GM18873 (cell line): ENCODE results near the gene BTBD8.

Experiments used
- ATAC-seq: cut with Tn5 transposase; IDR thresholded peaks from one replicate; pipeline ENCODE4 v1.9.1; 2021; ENCODE audit warnings: mild to moderate bottlenecking, moderate library complexity, moderate number of reproducible peaks; ENCODE audit not compliant: unreplicated experiment, low FRiP score

BTBD8 gene

GRCh38 chr1:92186081-92186480 is 105.9 kb downstream of the BTBD8 start:
- no peak for ATAC-seq

GRCh38 chr1:92188436-92189255 is 108.5 kb downstream of the BTBD8 start:
- ATAC-seq, result no peak

- no peak for ATAC-seq
Measured at GRCh38 chr1:92191726-92192125, 111.6 kb downstream of the BTBD8 start.

GRCh38 chr1:92192246-92192645 is 112.1 kb downstream of the BTBD8 start:
- no peak for ATAC-seq

GRCh38 chr1:92194511-92194910 is 114.4 kb downstream of the BTBD8 start:
- no peak for ATAC-seq

GRCh38 chr1:92201973-92202372 is 121.8 kb downstream of the BTBD8 start:
- no peak for ATAC-seq

- ATAC-seq, result no peak
Measured at GRCh38 chr1:92203105-92203504, 123.0 kb downstream of the BTBD8 start.

GRCh38 chr1:92210701-92211100 is 130.6 kb downstream of the BTBD8 start:
- ATAC-seq, result no peak

- no peak for ATAC-seq
Measured at GRCh38 chr1:92211166-92211565, 131.0 kb downstream of the BTBD8 start.

GRCh38 chr1:92217721-92218120 is 137.6 kb downstream of the BTBD8 start, which contains the start of gene C1orf146:
Gene C1orf146, plus strand, starts transcription at chr1:92217915. Its CDS starts 13,506 bp downstream, at chr1:92231421.
- ATAC-seq, result no peak

- ATAC-seq, result no peak
Measured at GRCh38 chr1:92218559-92218958, 138.4 kb downstream of the BTBD8 start.

- ATAC-seq, result no peak
Measured at GRCh38 chr1:92219028-92219427, 138.9 kb downstream of the BTBD8 start.

- no peak for ATAC-seq
Measured at GRCh38 chr1:92228401-92228800, 148.3 kb downstream of the BTBD8 start.

- ATAC-seq, result no peak
Measured at GRCh38 chr1:92230736-92231135, 150.6 kb downstream of the BTBD8 start.
